Activated CD8-positive, alpha-beta memory T cell treated with anti-CD3 and anti-CD28 coated beads, Interleukin-2, amount 50 U/mL, for 4 hours (primary cell): ENCODE data around the gene LINS1.

Source experiments
- DNase-seq: peaks from one replicate; pipeline ENCODE4 v3.0.0-alpha.2; 2020

The LINS1 gene, protein sequence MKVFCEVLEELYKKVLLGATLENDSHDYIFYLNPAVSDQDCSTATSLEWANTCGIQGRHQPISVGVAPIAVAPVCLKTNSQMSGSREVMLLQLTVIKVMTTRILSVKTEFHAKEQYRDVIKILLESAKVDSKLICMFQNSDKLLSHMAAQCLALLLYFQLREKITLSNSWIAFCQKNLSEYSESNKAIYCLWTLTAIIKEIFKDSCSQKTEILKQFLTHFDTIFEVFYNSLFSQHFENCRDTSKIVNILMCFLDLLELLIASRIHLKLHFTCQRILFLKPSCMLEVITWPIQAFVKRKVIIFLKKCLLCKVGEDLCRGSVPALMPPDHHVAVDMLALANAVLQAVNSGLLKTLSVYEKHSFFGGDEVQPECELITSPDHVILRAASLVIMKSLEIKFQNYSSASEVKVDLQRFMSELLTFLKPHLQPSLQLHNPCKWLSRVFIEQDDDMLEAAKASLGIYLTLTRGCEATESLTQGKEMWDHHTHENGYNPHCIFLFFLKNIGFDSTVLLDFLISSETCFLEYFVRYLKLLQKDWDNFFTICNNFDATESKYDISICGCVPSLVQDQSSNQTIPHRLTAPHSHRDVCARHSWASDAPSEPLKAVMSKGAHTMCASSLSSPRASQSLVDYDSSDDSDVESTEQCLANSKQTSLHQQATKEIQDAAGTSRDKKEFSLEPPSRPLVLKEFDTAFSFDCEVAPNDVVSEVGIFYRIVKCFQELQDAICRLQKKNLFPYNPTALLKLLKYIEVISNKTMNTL

DNA sequence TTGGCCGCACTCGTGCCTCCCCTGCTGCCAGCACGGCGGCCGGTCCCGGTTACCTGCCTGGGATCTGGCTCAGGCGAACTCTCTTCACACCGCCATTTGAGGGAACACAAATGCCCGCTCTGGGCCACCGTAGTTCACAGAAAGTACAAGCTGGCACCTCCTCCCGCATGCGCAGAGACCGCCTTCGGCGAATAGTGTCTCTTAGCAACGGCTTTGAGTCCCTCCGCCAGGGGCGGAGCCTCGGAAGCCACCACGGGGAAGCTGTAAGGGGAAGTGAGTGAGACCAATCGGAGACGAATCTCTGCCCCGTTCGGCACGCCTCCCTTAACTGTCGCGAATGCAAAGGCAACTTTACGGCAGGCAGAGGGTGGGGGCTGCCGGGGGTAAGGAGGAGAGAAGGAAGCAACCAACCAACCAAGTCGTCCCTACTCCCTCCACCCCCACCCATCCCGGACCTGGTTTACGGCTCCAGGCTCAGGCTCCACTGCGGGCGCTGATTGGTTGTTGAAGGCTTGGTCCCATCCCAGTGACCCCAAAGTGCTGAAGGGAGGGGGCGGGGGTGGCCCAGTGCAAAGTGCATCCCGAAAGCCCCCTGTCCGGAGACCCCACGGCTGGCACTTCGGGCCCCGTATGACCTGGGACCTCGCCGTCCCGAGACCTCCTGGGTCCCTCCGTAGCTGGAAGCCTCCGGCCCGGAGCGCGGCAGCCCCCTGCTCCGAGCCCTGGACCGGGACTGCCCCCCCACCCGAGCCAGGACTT lies at the start of gene LINS1, which contains the start of gene ASB7:
TSS of gene LINS1 (minus strand) at position 121 of the 759 bp plus-strand sequence. CDS start 21,342 bp downstream, outside the sequence.
TSS of gene ASB7 (plus strand) at position 526 of the 759 bp plus-strand sequence. CDS start 9,628 bp downstream, outside the sequence.
- peak; percentile 99 for DNase-seq

DNA sequence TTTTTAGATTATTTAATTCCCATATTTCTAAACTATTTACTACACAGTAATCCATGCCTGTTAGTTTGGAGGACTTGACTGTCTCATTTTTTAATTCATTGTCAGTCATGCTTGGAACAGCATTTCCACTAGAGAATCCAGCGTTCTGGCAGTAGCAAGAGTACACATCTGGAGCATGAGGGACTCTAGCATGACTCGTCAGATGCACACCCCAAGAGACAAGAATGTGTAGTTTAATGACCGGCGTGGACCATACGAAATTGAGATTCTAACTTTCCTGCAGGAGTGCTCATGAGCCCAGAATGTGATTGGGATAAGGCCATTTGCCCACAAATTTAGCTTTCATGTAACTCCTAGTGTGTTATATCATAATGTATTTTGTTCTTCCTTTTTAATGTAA lies 49.3 kb upstream of the LINS1 start:
- DNase-seq, result no peak

DNA sequence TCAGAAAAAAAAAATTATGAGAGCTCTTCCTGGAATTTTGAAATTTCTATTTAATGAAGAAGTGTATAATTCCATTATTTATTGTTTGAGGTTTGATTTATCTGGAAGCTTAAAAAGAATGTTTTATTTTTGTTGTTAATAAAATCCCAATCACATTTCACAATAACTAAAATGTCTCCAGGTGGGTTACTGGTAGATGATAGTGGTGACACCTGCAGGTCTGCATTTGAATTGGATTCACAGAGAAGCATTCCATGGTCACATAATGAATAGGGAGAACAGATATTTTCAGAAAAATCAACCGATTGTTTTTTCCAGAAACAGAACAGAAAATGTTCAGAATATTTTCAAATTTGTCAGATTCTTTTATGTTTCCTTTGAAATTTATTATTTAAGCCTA lies 48.7 kb upstream of the LINS1 start:
- DNase-seq, result no peak

DNA sequence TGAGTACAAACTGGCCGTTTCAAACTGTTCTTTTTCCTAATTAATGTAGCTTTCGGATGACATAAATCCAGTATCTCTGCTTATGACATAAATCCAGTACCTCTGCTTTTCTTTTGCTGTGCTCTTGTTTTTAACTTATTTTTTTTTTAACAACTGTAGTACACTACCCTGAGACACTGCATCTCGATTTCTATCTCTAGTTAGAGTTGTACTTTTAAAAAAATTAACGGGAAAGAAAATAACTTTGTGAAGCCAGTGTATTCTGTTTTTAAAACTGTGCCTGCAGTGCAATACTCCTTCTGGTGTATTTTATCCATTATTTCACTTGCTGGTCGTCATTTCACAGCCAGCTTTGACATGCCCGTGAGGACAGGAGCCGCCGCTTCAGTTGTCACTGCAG lies 47.0 kb upstream of the LINS1 start:
- no peak for DNase-seq

DNA sequence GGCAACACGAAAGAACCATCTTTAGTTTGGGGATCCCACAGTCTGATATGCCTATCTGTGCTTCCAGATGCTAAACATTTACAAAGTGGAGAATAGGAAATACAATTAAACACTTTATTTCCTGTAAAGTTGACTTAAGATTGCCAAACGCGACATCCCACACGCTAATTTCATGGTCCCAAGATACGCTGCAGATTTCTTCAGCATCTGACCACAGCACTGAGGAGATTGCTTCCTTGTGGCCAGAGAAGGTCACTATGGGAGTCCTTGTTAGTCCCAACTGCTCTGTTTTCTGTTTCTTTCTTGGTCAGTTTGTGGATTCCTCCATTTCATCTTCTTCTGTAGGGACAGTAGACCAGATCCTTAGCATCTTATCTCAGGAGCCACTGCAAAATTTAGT lies 43.7 kb upstream of the LINS1 start:
- no peak for DNase-seq

DNA sequence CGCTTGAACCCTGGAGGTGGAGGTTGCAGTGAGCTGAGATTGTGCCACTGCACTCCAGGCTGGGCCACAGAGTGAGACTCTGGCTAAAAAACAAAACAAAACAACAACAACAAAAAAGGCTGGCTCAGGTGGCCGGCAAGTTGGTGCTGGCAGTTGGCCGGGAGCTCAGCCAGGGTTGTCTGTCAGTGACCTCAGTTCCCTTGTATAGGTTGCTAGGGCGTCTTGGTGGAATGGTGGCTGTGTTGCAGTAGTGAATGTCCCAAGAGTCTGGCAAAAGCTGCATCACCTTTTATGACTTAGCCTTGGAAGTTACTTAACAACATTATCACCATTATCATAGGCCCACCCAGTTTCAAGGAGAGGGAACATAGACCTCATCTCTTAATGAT lies 41.0 kb upstream of the LINS1 start:
- DNase-seq, result no peak

DNA sequence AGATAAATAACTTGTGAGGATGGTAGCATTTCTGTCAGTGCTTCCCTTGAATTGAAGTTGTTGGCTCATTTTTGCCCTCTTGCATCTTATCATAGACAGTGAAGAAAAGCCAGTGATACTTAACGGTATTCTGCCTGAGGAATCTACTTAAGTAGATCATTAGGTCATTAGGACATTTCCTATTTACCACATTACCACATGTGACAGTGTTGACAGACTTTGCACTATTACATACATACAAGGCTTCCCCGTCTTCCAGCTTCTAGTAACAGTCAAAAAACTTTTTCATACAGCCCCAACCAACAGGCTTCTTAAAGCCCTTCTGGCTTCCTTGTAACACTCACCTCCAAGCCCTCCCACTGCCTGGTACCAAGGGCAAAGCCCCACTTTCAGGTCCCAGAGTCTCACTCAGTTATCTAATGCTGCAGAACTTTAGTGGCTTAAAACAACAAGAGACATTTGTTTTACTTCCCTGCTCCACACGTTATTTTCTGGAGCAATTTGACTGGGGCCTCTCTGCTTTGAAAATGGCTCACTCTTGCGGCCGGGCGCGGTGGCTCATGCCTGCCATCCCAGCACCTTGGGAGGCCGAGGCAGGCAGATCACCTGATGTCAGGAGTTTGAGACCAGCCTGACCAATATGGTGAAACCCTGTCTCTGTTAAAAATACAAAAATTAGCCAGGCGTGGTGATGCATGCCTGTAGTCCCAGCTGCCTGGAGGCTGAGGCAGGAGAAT lies 40.4 kb upstream of the LINS1 start:
- no peak for DNase-seq

DNA sequence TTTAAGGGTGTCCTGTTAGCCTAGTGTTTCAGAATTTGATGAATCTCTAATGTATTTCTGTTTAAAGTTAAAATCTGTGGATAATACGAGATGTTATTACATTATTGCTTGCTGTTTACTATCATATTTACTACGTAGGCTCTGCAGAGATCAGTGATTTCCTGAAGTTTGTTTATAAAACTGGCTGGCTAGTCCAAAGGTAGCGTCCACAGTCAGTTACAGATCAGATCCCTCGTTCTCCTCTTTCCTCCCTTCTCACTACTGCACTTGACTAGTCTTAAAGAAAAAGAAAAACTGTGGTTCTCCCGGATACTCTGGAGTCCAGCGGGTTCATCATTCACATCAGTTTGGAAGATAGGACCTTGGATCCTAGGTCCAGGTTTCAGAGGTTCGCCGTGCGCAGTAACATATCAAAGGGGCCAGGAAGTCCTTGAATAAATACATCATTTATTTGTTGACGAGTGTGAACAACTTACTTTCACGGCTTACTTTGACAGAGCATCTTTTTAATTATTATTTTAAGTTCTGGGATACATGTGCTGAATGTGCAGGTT lies 36.3 kb upstream of the LINS1 start:
- no peak for DNase-seq

DNA sequence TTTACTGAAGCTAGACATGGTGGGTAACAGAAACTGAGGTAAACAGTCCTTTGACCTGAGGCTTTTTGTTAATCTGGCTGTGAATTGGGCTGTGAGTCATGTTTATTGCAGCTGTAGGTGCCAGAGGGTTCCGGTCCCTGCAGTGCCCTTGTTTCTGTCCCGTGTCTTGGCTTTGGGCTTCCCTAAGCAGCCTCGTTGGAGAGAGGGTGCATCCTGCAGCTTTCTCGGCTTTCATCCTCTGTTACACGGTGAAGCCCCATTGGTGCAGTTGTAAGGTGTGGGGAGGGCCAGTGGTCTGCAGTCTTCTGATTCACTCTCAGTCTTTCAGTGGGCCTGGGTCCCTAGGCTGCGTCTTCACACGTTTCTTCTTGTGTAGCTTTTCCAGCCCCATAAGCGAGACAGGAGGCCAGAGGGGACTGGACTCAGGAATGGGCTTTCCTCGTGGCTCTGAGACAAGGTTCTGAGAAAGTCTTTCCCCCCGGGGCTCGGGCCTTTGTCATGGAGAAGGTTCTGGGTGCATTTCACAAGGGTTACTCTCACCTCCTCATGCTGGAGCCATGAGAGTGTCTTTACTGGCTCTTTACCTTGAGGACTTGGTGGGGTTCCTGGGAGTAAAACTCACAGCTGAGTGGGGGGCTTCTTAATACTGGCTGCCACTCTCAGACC lies 33.6 kb upstream of the LINS1 start:
- DNase-seq, result no peak

DNA sequence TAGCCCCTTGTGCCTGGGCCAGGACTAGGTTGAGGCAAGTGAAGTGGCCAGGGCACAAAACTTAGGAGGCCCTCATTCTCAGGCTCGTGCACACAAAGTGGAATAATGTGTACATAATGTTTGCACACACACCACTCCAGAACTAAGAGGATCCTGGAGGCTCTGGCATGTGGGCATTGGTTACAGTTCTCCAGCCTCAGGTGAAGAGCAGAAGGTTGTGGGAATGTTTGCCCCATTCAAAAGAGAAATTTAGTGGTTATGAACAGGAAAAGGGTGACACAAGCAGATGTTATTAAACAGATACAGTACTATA lies 31.7 kb upstream of the LINS1 start:
- no peak for DNase-seq

DNA sequence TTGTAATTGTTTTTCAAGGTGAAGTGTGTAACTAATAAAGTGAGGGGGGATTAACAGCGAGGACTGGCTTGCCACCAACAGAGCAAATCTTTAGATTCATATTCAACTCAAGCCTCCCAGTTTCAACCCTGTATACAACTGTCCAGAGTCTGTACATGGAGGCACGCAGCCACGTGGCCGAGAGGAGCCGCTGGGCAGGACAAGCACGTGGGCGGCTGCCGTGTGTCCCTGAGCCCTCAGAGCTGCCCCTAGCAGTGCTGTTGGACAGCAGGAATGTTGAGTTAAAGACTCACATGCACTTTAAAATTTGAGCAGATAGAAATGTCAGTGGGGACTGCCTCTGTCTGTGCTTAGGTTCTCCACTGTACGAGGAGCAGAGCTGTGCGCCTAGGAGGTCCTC lies 29.8 kb upstream of the LINS1 start:
- DNase-seq, result no peak

DNA sequence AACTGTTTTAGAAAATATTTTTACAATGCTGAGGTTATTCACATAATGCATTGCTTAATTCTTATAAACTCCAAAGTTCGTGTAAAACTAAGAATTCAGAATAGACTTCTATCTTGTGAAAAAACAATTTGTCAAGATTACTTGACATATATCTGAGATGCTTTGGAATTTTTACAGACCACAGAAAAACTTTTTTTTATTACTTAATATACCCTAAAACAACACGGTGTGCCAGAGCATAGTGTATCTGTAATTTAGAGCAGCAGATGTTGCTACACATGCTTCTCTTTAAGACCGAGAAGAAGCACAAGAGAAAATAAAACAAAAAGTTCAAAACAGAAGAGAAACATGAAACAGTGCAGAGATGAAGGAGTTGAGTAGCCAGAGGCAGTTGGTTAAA lies 26.8 kb upstream of the LINS1 start:
- DNase-seq, result no peak

DNA sequence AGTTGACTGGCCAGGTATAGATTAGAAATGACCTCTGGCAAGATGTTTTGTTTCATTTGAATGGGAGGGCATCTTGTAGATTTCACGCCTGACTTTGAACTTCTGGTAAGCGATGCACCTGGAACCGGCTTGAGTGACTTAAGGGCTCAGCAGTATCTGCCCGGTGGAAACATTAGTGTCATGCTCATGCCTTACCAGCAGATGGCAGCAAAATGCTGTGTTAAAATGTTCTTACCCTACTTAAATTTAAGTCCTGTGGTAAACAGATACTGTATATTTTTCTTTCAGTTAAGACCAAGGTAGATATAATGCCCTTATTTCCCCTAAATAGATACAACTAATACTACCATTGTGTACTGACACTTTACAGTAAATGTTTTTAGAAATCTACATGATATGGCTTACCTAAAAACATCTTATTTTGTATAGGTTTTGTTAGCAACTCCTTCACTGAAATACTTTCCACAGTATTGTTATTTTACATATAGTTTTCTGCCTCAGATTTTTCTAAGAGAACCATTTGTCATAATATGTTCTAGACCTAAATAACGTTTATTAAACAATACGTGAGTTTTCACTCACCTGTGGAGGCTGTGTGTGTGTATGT lies 25.9 kb upstream of the LINS1 start:
- DNase-seq, result peak; percentile 62

DNA sequence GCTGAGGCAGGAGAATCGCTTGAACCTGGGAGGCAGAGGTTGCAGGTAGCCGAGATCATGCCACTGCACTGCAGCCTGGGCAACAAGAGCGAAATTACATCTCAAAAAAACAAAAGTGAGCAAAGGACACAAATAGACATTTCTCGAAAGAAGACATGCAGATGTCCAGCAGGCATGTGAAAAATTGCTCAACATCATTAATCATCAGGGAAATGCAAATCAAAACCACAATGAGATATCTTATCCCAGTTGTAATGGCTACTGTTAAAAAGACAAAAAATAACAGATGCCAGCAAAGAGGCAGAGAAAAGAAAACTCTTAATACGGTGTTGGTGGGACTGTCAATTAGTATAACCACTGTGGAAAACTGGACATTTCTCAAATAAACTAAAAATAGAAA lies 21.3 kb upstream of the LINS1 start:
- no peak for DNase-seq

DNA sequence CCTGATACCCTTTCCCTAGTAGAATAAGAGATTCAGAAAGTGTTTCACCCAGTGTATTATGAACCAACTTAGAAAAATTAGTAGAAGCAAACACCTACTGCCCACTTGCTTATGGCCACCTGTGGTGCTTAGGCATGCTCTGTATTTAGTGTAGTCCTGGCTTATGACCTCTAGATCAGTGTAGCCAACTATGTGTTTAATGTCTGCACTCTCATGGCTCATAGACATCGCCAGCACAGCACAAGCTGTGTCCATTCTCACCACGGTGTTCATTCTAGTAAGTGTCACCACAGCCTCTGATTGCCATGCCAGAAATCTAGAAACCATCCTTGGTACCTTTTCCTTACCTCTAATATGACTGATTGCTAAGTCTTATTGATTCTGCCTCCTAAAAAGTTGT lies 14.7 kb upstream of the LINS1 start:
- no peak for DNase-seq

DNA sequence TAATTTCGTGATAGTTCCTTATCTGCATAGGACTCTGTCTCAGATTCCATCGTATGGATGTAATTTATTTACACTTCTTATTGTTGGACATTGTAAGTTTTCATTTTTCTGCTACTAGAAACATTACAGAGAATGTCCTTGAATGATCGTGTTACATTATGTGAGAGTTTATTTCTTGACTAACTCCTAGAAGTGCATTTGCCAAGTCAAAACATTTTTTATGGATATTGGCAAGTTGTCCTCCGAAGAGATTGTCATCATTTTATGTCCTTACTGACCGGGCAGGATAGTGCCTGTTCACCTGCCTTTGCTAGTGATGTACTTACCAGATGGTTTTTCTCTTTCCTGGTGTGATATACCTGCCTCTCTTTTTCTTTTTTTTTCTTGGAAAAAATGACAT lies 13.8 kb upstream of the LINS1 start:
- DNase-seq, result no peak

DNA sequence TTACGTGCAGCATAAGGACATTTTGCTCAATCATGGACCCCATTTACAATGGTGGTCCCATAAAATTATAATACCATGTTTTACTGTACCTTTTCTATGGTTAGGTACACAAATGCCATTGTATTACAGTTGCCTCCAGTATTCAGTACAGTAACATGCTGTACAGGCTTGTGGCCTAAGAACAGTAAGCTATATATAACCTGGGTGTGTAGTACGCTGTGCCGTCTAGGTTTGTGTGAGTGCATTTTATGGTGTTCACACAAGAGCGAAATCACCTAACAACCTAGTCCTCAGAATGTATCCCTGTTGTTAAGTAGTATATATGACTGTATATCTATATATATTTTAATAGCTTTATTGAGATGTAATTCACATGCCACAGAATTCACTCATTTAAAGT lies 12.9 kb upstream of the LINS1 start:
- no peak for DNase-seq

DNA sequence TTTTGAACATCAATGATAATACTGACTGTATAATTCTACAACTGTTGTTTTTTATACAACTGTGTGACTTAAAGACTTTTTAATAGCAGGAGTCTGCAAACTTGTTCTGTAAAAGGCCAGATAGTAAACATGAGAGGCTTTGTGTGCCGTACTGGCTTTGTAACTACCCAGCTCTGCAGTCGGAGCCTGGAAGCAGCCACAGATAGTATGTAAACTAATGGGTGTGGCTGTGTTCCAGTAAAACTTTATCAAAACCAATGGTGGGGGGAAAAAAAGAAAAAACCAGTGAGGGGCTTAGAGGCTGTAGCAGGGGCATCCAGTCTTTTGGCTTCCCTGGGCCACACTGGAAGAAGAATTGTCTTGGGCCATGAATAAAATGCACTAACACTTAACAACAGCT lies 12.4 kb upstream of the LINS1 start:
- no peak for DNase-seq

DNA sequence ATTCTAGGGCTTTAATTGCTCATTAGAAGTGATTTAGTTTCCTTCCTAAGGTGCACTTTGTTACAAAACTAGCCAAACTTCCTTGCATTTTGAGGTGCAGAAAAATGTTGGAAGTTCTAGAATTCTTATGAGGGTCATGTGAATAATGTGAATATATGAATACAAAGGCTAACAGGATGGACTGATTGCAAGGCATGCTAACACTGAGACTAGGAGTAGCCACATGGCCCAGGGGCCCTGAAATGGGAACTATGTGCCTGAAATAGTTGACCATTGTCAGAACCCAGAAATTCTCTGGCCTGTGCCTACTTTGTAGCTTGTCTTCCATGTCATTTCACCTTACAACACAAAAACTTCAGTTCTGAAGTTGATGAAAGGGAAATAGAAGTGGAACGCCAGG lies 11.2 kb upstream of the LINS1 start:
- DNase-seq, result no peak

DNA sequence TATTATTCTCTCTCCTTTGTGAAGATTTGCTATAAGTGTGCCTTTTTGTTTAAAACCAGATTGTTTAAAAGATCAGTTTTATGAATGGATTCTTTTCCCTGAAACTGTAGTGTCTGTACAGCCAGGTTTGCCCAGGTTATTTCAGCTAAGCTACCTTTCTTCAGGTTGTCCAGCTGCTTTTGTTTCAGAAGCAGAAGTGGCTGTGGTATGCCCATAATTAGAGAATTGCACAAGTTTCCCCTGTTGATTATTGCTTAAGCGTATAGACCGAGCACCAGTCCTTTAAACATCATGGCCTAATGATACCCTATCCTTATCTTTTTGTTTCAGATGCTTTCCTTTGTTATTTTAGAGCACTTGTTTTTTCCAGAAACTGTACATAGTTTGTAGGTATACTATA lies 10.6 kb upstream of the LINS1 start:
- DNase-seq, result no peak

DNA sequence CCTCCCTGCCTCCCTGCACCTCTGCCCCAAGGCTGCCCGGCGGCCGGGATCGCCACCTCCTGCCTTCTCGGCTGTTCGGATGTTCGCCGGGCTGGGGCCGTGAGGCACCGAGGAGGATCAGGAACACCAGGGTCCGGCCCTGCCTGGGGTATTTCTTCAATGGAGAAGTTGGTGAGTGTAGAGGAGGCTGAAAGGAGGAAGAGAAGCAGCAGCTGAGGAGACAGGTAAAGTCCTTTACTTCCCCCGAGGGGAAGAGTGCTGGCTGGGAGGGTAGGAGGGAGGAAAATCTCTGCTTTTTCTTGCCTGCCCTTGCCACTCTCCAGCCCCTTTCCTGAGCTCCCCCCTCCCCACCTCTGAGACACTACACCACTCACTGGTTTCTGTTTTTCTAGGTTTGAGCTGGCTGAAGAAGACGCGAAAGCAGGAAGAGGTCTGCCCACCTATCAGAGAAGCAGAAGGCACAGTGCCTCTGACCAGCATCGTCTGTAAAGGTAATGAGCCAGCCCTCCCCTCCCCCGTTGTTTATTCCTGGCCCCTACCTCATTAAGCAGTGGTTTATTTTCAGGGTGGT lies 924 bp upstream of the LINS1 start:
- DNase-seq, result no peak
